NCI-H524 (cell line): ENCODE data around the gene IL1B.

ENCODE experiments used
- DNase-seq, 2 experiments: peaks; one replicate each; lab custom pipeline; 2025; lab: John Stamatoyannopoulos, UW

The IL1B gene

DNA sequence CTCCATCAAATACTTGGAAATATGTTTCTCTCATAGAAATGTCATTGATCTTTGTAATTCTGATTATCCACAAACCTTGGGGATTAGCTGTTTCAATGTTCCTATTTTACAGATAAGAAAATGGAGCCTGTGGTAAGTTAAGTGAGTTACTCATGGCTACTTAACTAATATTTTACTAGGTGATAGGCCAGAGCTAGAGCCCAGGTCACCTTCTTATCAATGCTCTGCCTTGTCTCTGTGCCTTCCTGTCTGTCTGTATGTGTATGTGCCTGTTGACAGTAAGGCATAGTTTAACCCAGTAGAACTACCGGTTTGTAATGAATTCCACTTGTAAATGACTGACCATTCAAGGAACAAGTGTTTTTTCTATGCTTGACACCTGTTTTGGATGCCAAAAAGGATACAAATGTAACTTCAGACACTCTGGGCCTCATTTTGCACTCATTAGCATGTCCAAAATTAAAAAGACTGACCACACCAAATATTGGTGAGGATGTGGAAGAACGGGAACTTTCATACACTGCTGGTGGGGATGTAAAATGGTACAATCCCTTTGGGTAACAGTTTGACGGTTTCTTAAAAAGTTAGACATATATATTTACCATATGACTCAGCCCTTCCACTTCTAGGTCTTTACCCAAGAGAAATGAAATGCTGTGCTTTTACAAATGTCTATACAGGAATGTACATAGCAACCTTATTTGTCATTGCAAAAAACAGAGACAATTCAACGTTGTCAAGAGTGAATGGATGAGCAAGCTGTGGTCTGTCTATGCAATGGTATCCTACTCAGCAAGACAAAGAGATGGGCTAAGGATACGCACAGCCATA lies 32.7 kb downstream of the IL1B start:
- DNase-seq = no peak

DNA sequence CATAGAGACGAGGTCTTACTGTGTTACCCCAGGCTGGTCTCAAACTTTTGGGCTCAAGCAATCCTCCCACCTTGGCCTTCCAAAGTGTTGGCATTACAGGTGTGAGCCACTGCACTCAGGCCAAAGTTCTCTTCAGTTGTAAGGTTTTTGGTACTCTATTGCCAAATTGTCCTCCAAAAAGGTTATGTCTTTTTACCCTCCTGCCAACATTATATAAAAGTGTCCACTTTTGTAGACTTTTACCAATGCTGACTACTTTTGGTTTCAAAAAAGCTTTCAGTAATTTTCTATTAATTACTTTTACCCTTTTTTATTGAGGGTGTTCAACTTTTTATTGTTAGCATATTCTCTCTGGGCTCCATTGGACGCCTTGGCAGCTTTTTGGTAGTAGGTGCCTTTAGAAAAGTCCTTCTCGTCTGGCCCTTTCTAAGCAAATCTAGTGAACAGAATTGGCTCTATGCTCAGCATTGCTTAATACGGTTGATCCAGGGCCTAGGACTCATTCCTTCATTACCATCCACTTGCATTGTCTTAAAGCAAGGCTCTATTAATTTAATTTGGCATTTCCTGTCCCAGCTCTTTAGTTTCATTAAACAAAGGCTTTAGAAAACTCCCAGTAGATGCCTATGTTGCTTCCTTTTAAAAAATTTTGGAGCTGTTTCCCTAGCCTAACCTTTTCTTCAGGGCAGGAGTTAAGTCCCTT lies 35.5 kb downstream of the IL1B start:
- no peak for DNase-seq

- no peak for DNase-seq
Measured at GRCh38 chr2:112798979-112799975, 37.3 kb downstream of the IL1B start.

- no peak for DNase-seq
Measured at GRCh38 chr2:112796486-112796885, 40.1 kb downstream of the IL1B start.

DNA sequence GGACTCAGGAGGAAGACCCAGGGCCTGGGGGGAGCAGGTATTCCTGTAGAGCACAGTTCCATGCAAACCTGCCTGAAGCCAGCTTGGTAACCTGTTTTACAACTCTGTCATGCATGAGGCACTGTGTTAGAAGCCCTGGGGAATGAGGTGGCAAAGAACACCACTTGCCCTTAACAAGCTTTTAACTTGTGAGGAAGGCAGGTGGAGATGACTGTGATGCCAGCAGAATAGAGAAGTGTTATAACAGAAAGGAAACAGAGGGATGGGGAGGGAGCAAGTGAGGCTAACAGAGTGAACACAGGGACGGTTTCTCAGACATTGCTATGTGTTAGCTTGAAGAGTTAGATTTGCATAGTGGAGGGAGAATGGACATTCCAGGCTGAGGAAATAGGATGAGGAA lies 40.8 kb downstream of the IL1B start:
- DNase-seq = no peak

- DNase-seq = no peak
Measured at GRCh38 chr2:112794841-112795240, 41.7 kb downstream of the IL1B start.

- DNase-seq = no peak
Measured at GRCh38 chr2:112794131-112794733, 42.3 kb downstream of the IL1B start.

GRCh38 chr2:112793449-112793978 lies 43.1 kb downstream of the IL1B start:
- DNase-seq = no peak

GRCh38 chr2:112792419-112792818 lies 44.2 kb downstream of the IL1B start:
- DNase-seq = no peak

- no peak for DNase-seq
Measured at GRCh38 chr2:112791693-112792230, 44.8 kb downstream of the IL1B start.

GRCh38 chr2:112791019-112791418 lies 45.6 kb downstream of the IL1B start:
- DNase-seq = no peak

DNA sequence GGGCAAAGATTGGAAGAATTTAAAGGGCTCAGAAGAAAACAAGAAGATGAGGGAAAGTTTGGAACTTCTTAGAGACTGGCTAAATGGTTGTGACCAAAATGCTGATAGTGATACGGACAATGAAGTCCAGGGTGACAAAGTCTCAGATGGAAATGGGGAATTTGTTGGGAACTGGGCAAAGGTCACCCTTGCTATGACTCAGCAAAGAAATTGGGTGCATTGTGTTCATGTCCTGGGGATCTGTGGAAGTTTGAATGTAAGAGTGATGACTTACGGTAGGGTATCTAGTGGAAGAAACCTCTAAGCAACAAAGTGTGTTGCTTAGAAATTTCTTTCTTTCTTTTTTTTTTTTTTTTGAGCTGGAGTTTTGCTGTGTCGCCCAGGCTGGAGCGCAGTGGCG lies 46.3 kb downstream of the IL1B start:
- DNase-seq = no peak

DNA sequence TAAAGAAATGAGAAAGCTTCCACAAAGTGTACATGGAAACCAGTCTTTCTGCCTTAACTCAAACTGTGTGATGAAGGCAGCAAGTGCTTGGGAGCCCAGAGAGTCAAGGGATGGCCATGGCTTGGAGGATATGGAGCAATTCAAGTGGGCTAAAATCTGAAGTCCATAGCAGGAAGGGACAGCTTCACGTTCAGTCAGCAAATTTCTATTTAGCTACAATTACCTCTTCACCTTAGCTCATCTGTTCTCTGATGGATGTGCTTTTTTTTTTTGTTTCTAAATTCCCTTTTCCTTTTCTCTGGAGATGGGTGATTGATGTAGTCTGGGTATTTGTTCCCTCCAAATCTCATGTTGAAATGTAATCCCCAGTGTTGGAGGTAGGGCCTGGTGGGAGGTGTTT lies 47.4 kb downstream of the IL1B start:
- DNase-seq = no peak

- DNase-seq = no peak
Measured at GRCh38 chr2:112788653-112789052, 47.9 kb downstream of the IL1B start.

- DNase-seq = no peak
Measured at GRCh38 chr2:112787729-112788393, 48.7 kb downstream of the IL1B start.

DNA sequence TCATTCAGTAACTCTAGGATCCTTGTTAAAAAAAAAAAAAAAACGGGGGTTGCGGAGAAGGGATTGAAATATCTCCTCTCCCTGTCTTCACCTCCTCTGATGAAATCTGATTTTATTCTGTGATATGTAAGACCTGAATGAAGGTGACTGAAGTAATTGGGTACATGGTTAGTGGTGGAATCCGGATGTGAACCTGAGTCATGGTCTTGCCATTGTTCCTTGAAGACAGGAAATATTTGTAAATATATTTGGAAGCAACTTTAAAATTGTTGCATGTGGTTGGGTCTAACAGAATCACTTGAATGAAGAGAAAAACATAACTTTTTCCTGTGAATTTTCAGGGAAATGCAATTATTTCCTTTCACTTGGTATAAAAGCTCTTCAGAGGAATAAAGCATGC lies 49.3 kb downstream of the IL1B start:
- no peak for DNase-seq

DNA sequence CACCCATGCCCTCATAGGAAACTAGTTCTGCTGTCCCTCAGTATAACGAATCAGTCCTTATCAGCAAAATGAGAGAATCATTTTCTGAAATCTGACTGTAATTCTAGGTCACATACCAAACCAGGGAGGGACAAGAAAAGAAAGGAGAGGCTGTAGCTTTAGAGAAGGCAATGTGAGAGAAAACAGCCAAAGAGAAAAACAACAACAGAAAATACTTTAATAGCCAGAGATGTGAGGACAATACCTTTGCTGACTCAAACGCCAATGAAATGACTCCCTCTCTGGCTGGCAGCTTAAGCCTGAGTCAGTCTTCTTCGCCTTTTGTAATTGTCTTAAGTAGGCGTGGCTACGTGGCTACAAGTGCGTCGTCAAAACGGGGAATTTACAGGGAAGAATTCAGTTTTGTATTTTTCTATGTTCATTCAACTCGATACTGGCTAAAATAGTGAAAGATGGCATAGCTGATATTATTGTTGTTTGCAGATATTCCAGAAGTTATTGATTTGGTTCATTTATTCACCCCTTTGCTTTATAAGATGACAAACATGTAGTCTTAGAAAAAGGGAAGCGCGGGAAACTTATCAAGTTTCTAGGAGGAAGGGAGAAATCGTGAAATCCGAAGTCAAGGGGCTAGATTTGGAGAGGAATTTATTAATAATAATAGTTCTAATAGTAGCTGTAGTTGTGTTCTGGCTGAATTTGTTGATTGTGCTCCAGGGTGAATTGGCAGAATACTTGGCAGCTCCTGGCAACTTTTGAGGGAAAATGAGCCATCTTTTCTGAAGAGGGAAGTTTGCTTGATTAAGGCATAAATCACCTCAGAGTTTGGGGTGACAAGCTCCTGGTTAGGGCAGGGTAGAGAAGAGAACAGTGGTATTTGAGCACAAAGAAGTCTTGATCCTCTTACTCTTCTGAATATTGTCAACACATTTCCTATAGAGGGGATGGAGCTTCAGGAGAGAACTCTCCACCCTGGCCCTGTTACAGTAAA lies 52.1 kb downstream of the IL1B start, which contains the start of gene IL1A:
Gene IL1A, minus strand, starts transcription at position 295 of the 991 bp plus-strand sequence. CDS start 723 bp downstream, outside the sequence.
- DNase-seq = no peak

- no peak for DNase-seq
Measured at GRCh38 chr2:112783187-112783714, 53.3 kb downstream of the IL1B start.

GRCh38 chr2:112782234-112782799 lies 54.3 kb downstream of the IL1B start:
- no peak for DNase-seq
